Activated CD4-positive, alpha-beta T cell treated with anti-CD3 and anti-CD28 coated beads, Interleukin-10, Interleukin-2, amounts not matched to agents 100 ng/mL and 50 ng/mL, durations not matched to agents 16 hours and 8 hours (primary cell): Measurements from ENCODE around the gene CAND1.

ENCODE experiments used
- DNase-seq: peaks from one replicate; pipeline ENCODE4 v3.0.0-alpha.2; 2020

Gene CAND1

DNA sequence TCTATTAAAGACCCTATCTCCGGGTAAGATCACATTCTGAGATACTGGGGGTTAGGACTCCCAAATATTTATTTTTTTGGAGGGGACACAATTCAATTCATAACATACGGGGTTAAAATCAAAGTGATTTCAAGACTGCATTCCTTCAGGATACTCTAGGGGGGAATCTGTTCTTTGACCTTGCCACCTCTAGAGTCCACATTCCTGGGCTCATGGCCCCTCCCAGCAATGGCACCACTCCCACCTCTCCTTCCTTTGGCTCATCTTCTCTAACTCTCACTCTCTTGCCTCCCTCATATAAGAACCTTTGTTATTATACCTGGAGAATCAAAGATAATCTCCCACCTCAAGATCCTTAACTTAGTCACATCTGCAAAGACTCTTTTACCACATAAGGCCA, 79.5 kb downstream of the CAND1 start:
- no peak for DNase-seq

DNA sequence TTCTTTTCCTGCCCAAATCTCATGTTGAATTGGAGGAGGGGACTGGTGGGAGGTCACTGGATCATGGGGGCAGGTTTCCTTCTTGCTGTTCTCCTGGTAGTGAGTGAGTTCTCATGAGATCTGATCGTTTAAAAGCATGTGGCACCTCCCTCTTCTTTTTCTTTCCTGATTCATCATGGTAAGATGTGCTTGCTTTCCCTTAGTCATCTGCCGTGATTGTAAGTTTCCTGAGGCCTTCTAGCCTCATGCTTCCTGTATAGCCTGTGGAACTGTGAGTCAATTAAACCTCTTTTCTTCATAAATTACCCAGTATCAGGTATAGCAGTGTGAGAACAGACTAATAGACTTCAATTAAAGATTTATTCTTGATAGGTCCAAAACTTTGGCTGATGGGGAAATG, 83.5 kb downstream of the CAND1 start:
- no peak for DNase-seq

- peak; percentile 53 for DNase-seq
These were observed 85.2 kb downstream of the CAND1 start for GRCh38 chr12:67354322-67354721.

GRCh38 chr12:67354966-67355365, 85.8 kb downstream of the CAND1 start:
- DNase-seq: no peak

DNA sequence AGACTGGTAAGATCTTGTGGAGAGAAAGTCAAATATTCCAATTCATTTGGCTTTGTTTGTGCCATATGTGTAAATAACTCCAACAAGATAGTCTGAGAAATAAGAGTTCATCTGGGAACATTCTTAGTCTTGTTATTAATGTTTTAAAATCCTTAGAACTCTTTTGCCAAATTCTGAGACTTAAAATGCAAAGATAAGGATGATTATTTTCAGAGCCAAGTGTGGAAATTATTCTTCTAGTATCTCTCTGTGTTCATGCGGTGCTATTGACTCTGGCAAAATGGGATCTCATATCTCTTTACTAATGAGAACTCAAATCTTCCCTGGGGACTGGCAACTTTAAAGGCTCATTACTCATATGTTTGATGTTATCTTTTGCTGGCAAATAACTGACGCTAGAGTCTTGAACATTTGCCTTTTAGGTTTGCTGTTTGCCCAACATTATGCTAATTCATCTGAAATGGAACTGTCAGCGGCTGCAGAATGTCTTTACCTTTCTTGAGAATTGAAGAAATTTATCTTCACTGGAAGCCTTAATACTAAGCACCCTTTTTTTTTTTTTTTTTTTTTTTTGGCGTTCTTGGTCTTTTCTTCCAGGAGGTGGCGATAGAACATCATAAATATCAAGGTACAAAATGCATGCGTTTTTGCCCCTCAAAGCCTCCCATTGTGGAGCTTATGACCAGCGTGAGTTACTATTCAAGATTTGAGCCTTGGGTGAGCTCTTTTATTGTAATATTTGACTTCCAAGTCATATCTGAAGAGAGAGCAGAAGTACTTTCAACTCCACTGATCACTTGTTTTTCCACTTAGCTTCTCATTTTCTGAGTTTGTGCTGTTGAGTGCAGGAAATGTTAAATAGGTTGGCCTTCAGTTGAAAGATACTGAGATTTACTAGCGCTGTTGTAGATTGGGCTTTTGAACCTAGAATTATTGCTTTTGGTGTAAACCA, 86.5 kb downstream of the CAND1 start:
- DNase-seq: peak; percentile 45

- DNase-seq: no peak
These were observed 87.2 kb downstream of the CAND1 start for GRCh38 chr12:67356380-67356774.

DNA sequence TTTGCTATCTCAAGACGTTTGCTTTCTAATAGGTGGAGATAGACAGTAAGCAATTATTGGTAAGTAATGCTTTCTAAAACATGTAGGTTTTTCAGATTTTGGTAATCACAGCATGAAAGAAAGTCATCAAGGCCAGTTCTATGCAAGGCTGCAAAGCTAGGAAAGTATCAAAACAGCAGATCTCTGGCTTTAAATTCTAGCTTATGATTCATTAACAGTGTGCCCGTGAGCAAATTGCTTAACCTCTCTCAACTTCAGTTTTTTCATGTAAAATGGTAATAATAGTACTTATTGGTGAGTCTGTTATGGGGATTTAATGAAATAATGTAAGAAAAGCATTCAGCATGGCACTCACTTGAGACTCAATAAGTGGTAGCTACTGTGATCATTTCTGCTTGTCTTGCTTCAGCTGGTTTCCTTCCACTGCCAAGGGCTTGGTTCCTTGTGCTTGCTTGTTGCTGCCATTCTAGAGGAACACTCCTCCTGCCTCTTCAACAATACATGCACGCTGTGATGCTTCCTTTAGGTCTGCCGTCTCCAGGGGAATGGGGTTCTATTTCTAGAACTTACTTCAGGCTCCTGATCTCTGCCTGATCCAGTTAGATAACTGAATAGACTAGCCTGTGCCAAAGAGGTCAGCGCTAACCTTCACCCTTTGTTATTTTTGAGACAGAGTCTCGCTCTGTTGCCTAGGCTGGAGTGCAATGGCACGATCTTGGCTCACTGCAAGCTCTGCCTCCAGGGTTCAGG, 88.4 kb downstream of the CAND1 start:
- DNase-seq: no peak

DNA sequence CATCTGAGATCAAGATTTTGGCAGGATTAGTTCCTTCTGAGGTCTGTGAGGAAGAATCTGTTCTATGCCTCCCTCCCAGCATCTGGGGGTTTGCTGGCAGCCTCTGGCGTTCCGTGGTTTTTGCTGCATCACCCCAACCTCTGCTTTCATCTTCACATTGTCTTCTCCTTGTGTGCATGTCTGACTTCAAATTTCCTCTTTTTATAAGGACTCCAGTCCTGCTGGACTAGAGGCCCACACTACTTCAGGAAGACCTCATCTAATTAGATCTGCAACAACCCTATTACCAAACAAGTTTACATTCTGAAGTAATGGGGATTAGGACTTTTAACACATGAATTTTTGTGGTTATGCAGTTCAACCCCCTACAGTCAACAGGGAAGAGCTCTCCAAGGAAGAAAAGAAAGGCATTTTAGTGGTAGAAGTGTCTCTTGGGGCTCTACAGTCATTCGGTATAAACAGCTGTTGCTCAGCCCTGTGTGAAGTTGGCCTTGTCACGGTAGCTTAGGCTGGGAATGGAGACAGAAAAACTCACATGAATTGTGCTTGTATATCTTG, 89.7 kb downstream of the CAND1 start:
- DNase-seq: no peak

GRCh38 chr12:67362526-67362925, 93.4 kb downstream of the CAND1 start:
- no peak for DNase-seq

- DNase-seq: no peak
These were observed 95.1 kb downstream of the CAND1 start for GRCh38 chr12:67364228-67364627.

DNA sequence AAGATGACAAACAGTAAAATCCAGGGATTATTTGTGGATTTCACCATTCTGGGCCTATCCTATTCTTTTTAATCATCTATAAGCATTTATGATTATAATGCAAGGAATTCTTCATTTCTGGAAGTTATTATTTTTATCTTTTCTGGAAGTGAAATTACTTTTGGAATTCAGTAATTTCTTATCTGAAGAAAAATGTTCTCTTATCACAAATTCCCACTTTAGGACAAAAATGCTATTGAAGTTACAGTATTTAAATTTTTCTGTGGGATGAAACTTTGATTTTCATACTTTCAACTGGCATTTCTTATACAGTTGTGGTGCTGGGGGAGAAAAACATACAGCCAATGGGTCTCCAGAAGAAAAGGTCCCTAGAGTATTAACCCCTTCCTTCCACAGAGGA, 96.0 kb downstream of the CAND1 start:
- DNase-seq: no peak

GRCh38 chr12:67367843-67368242, 98.7 kb downstream of the CAND1 start:
- DNase-seq: peak; percentile 5
